T-helper 1 cell (primary cell): Measurements from ENCODE around the gene NEURL2.
"Not testable (repeated sequence)": the region's sequence is repeated elsewhere in the genome, so short reads cannot be mapped to it uniquely, and the experiment has no call there.

Experiments used
- DNase-seq, 5 donors: peaks; one replicate each; pipeline ENCODE4 v3.0.0-alpha.2; 2012 to 2020

NEURL2 gene

DNA sequence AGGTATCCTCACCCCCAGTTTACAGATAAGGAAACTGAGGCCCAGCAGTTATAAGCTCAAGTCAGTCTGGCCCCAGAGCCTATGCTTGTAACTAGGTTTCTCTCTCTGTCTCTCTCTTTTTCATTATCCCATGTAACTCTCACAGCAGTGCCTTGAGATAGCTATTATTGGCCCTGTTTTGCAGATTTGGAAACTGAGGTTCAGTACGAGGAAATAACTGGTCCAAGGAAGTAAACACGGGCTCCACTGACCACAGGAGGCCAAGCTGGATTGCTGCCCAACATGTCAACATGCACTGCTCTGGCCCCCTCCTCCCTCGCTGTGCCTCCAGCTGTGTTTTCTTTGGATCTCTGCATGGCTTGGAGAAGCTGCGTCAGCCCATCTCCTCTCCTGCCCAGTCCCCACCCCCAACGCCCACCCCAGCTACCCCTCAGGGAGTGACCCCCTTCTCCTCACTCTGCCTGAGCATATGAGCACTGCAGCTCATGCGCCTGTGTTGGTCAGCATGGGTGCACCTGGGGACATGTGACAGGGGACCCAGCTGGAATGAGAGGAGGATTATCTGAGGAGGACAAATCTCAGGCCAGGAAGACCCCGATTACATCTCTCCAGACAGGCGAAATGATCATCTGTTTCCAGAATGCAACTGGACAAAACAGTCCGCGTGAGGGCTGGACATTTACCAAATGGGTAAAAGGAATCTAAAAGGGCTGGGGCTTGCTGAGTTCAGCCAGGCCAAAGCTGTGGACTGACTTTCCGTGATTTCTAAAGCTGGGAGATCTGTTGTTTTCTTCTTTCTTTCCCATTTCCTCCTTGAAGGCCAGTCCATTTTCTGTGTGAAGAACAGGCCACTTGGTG, 28.8 kb upstream of the NEURL2 start:
- DNase-seq = no peak

DNA sequence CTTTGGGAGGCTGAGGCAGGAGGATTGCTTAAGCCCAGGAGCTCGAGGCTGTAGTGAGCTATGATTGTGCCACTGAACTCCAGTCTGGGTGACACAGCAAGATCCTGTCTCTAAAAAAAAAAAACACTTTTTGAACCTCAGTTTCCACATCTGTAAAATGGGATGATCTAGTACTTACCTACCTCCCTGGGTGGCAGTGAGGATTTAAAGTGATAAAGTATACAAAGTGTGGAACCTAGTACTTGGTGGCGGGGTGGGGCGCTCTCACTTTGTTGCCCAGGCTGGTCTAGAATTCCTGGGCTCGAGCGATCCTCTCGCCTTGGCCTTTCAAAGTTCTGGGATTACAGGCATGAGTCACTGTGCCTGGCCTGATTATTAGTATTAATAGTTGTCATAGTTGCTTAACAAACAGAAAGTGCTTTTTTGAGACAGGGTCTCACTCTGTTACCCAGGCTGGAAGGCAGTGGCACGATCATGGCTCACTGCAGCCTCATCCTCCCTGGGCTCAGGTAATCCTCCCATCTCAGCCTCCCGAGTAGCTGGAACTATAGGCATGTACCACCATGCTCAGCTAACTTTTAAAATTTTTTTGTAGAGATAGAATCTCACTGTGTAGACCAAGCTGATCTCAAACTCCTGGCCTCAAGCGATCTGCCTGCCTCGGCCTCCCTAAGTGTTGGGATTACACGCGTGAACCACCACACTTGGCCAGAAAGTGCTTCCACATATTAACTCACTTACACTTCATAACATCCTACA, 27.9 kb upstream of the NEURL2 start:
- no peak for DNase-seq

DNA sequence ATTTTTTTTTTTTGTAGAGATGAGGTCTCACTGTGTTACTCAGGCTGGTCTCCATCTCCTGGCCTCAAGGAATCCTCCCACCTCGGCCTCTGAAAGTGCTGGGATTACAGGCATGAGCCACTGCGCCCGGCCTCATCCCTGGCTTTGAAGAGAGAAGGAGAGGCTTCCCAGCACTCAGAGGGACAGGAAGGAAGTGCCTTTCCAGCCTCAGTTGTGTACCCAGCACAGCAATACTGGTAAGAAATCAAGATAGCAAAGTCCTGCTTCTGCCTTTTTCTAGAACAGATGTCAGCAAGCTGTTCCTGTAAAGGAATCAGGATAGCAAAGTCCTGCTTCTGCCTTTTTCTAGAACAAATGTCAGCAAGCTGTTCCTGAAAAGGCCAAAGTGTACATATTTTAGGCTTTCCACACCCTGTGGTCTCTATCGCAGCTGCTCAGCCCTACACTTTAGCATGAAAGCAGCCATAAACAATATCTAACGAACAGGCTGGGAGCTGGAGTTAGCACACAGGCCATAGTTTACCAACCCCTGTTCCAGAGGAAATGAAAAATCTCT, 27.3 kb upstream of the NEURL2 start:
- DNase-seq = no peak

DNA sequence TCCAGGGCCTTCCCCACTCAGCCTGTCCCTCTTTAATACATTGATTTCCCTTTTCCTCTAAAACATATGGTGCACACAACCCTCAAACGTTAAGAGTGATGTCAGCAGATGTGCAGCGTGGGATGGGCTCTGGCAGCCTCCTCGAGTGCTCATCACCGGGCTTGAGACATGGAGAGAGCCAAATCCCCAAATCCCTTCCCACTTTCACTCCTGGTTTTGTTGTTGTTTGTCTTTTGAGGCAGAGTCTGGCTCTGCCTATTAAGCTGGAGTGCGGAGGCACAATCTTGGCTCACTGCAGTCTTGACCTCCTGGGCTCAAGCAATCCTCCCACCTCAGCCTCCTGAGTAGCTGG, 26.8 kb upstream of the NEURL2 start:
- no peak for DNase-seq

DNA sequence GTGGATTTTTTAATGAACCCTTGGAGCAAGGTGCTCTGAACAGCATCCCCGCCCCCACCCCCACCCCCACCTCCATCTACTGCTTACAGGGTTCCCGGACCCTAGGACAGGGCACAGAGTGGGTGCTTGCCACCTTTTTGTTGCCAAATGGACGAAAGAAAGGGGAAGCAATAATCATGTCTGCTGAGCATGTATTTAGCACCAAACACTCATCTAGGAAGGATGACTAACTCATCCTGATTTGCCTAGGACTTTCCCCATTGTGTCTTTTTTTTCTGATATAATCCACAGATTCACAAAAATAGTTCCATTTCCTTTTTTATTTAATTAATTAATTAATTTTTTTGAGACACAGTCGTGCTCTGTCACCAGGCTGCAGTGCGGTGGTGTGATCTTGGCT, 22.1 kb upstream of the NEURL2 start:
- no peak for DNase-seq

DNA sequence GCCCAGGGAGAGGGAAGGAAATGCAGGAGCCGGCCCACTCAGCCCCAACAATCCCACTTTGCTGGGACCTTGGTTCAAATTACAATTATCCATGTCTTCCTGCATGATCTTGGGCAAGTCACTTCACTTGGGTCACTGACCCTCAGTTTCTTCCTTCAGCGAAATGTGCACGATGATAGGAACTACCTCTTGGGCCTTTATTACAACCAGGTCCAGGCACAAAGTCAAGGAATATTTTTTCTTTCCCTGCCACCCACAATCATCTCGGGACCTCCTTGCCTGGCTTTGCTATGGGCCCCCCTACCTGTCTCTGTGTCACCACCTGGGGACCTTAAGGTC, 21.3 kb upstream of the NEURL2 start:
- DNase-seq = no peak

DNA sequence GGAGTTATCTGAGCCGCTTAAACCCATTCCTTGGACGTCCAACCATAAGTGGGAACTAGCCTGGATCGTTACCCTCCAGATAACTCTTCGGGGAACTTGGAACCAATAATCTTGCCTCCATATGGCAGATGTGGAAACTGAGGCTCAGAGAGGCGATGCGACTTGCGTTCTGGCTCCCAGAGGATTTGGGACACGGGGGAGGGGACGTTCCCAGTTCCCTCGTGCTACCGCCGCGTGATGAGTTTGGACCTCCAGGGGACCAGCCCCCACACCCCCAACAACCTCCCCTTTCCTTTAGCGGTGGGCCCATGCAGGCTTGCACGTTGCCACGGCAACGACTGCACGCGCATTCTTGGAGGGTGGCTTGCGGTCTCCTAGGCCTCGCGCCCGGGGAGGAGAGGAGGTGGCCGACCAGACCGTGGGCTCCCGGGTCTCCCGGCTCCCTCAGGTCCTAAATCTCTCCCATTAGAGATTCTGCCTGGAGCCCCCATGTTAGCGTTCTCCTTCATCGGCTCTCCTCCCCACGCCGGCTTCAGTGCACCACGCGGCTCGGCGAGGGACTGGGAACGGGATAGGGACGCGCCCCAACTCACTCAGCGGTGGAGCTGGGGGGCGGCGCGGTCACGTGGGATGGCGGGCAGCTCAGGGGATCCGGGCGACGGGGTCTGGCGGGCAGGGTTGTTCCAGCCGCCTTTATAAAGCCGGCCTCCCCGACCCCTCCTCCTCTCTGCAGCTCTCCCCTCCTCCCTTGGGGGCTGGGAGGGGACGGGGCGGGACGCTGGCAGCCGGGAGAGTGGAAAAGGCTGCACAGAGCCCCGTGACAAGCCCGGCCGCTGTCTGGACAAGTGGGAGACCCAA, 20.7 kb upstream of the NEURL2 start, which contains the start of gene PLTP:
TSS of gene PLTP (minus strand) at position 670 of the 858 bp plus-strand sequence. CDS start 703 bp downstream, outside the sequence.
- DNase-seq = peak in 1 of 5 donors; percentile 15

DNA sequence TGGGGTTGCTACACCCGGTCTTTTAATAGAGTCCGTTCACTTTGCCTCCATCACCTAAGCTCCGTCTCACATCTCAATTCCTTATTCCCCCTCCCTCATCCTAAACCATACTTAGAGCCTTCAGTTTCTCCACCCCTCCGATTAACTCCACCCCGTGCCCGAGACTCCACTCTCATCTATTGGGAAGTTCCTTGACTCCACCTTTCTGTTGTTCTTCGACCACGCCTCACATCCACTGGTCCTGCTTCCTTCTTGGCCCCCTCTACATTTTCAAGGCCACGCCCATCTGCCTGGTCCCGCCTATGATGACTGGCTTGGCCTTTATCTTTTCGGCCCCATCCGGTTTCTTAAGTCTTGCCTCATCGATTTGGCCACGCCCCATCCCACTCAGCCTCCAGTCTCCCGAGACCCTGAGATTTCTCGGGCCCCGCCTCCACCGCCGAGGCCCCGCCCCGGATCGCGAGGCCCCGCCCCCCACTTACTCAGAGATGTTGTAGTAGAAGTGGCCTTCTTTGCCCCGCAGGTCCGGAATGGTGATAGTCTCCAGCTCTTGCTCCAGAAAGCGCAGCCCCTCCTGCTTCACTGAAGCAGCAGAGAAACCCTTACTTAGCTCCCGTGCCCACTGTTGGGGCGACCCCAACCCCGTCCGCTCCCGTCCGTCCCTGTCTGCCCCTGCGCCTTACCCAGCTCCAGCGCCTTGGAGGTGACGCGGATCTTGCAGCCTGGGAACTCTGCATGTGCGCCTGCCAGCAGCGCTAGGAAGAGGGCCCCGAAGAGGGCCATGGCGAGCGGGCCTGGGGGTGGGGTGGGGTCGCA, 19.9 kb upstream of the NEURL2 start:
- DNase-seq = peak; percentile 67 to 96 (median 72)

DNA sequence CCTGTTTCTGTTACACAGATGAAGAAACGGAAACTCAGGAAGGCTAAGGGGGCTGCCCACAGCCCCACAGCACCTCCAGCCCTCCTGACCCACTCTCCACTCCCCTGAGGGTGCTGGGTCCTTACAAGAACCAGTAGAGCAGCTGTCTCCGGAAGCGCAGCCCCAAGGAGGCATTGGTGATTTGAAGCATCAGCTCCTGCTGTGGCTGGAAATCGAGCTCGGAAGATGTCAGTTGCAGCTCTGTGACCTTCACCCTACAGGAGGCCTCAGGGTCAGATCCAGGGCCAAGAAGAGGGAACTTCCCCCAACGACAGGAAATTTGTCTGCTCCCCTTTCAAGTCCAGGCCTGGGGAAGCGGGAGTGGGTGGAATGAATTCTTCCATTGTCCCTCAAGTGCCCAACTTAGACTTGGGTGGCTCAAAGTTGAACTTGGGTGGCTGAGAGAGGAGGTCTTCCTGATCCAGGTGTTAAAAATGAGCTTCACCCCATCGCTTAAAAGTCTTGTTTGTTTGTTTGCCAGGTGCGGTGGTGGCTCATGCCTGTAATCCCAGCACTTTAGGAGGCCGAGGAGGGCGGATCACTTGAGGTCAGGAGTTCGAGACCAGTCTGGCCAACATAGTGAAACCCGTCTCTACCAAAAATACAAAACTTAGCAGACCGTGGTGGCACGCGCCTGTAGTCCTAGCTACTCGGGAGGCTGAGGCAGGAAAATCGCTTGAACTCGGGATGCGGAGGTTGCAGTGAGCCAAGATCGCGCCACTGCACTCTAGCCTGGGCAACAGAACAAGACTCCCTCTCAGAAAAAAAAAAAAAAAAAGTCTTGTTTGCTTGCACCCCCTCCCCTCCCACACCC, 19.0 kb upstream of the NEURL2 start:
- DNase-seq = no peak

DNA sequence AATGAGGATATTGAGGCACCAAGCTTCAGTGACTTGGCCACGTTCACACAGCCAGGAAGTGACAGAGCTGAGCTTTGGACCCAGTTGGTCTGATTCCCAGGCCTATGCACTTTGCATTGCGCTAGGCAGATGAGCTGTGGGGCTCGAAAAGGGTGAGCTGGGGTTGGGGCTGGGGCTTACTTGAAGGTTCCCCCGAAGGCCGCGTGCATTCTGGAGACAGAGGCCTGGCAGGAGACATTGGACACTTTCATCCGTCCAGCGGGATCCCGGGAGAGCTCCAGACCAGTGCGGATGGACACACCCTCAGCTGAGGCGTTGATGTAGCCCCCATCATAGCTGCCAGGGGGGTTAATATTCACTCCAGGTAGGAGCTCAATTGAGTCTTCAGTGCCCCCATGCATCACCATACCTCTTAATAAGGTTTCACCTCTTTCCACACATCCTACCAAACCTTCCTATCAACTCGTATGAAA, 18.4 kb upstream of the NEURL2 start:
- DNase-seq = no peak

DNA sequence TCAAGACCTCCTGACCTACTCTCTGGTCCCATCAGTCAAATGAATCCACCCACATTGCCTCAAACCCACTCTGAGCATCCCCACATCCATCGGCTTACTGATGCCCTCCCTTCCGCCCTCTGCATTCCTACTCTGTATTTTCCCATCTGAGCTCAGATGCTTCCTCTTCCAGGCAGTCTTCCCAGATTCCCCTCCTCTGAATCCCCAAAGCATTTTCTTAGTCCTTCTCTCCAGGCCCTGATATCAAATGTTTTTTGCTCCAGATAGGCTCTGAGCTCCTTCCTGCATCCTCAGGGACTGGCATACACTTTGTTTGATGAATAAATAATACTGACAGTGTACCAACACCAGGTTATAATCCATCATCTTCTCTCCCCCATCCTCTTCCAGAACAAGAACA, 17.1 kb upstream of the NEURL2 start:
- no peak for DNase-seq

DNA sequence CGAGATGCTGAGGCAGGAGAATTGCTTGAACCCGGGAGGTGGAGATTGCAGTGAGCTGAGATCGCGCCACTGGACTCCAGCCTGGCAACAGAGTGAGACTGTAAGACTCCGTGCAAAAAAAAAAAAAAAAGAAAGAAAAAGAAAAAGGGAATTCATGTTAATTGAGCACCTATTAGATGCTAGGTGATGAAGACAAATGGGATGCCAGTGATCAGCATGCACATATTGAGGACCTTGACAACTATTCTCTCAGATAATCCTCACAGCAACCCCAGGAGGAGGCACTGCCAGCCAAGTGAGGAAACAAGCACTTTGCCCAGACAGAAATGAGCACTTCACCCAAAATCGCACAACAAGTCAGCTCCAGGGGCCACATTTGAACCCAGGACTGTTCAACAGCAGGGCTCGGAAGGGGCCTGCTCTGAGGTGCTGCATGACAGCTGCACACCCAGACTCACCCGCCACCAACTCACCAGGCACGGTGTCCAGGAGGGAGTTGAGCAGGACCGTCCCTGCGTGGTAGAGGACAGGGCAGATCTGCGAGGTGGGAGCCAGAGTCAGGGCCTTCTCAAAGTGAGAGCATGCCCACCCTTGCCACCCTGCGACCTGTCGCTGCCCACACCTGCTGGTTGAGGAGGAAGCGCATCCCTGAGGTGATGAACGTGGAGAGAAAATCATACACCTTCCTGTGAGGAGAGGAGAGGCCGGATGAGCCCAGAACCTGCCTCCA, 16.4 kb upstream of the NEURL2 start:
- DNase-seq = no peak

DNA sequence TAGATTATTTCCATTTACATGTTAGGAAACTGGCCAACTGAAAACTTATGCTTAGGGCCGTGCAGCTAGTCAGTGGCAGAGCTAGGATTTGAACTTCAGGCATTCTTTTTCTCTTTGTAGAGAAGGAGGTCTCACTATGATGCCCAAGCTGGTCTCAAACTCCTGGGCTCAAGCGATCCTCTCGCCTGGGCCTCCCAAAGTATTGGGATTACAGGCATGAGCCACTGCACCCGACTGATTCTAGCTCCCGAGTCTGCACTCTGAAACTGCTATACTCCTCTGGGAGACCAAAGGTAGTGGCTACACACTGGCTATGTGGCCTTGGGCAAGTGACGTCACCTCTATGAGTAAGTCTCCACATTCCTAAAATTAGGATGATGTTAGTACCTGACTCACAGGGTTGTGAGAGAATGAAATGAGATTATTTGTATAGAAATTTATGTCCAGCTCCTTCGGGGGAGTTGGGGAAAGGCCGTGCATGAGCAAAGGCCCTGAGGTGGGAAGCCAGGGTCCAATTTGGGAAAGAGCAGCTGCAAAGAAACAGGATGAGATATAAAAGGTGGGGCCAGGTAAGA, 14.6 kb upstream of the NEURL2 start:
- DNase-seq = no peak

DNA sequence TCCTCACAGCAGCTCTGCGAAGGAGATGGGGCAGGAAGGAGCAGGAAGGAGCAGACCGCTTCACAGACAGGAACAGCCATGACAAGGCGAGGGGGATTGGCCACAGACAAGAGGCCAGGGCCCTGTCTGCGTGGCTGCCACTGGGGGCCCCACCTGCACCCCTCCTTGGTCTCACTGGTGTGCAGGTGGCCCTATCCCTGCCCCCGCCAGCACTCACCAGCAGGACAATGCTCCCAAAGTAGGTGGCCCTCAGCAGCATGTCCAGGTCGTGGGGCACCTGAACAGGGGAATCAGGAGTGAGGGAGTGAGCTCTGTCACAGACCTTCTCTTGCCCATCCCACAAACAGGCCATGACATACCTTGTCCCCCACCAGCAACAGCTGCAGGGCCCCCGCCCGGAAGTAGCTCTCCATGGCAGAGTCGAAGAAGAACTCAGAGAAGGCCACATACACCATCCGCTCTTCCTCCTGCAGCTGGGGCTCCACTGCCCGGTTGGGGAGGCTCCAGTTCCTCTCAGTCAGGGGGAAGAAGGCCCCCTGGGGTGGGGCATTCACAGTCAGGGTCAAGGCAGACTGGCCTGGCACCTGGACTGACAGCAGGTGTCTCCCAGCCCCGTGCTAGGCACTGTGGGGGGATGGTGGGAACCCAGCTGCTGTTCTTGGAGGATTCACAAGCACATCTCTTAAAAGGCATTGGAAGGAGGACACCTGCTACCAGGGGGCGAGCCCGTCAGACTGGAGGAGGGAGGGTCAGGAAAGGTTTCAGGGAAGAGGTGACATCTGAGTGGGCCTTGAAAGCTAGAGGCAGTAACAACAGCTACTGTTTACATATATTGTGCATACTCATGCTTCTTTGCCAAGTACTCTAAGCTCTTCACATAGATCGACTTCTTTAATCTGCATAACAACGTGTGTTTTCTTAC, 13.8 kb upstream of the NEURL2 start:
- no peak for DNase-seq

DNA sequence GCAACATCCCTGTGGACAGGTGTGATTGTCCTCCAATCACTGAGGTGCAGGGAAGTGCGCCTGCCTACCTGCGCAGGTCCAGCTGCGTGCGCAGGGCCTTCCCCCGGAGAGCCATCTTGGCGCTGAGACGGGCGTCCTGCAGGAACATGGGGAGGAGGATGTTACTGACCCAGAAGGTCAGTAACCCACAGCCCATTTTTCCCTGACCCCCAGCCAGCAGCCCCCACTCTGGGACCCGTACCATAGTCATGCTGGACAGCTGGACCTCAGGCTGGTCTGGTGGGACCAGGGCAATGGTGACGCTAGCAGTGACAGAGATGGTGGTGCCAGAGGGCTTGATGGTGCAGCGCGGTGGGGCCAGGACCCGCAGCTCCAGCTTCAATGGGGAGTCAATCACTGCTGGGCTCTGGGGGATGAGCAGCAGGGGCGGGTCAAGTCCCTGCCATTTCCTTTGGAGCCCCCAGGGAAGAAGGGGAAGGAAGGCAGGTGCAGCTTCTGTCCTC, 11.2 kb upstream of the NEURL2 start:
- DNase-seq = no peak

DNA sequence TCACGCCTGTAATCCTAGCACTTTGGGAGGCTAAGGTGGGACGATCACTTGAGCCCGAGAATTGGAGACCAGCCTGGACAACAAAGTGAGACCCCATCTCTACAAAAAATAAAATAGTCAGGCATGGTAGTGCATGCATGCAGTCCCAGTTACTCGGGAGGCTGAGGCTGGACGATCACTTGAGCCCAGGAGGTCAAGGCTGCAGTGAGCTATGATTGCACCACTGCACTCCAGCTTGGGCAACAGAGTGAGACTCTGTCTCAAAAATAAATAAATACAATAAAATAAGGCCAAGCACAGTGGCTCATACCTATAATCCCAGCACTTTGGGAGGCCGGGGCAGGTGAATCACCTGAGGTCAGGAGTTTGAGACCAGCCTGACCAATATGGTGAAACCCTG, 10.3 kb upstream of the NEURL2 start:
- not testable (repeated sequence) for DNase-seq

DNA sequence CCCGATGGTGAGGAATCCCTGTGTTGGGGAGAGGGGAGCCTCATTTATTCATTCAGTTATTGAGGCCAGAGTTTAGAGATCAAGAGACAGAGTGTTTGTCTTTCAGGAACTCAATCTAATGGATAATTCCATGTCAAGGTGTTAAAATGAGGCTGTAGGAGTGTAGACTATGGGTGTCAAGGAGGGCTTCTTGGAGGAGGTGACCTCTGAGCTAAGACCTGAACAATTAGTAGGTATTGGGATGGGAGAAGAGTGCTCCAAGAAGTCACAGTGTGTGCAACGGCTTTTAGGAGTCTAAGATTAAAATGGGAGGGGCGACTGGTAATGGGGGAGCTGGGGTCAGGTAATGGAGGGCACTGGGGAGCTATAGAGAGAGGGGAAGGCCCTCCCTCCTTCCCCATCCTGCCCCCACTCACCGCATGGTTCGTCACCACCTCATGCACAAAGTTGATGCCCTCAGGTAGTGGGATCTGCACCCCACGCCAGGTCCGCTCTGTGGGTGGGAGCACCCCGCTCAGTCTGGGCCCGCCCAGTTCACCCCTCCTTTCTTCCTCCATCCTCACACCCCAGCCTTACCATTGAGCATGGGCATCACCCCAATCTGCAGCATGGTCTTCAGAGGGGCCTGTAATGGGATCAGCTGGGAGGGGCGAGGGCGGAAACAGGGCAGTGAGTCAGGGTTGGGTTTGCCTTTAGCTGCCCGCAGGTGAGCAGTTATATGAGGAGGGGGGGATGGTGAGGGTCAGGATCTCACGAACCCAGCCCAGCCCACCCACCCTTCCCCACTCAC, 8.2 kb upstream of the NEURL2 start:
- DNase-seq = no peak

DNA sequence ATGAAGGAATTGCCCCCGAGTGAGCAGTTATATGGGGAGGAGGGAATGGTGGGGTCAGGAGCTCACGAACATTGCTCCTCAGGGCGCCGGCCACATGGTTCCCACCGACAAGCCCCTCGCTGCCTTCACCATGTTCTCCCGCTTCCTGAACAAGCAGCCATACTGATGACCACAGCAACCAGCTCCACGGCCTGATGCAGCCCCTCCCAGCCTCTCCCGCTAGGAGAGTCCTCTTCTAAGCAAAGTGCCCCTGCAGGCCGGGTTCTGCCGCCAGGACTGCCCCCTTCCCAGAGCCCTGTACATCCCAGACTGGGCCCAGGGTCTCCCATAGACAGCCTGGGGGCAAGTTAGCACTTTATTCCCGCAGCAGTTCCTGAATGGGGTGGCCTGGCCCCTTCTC, 7.3 kb upstream of the NEURL2 start:
- no peak for DNase-seq
